HepG2 (cell line): Measurements from ENCODE around the gene TROAP. TPM values are rescaled to one million over a fixed set of nuclear protein-coding genes. Genes with fewer than 3 reads are reported as not detected.

Experiments
- ARNTL ChIP-seq: sonication (generic); formaldehyde crosslinking; IDR thresholded peaks from 2 replicates; pipeline ENCODE4 v1.4.0; 2020; ENCODE audit warnings: mild to moderate bottlenecking, missing genetic modification reagents
- ATAD3A ChIP-seq: sonication (generic); formaldehyde crosslinking; IDR thresholded peaks from 2 replicates; pipeline ENCODE4 v1.4.0; 2020; ENCODE audit warnings: missing genetic modification reagents
- CBX2 ChIP-seq, 2 experiments: fragments of 200-600 bp in 1 of 2; sonication (generic); formaldehyde crosslinking in 1 of 2; IDR thresholded peaks; 2 replicates each; pipeline versions ENCODE4 v1.7.0 to v1.8.1; 2018 to 2022; ENCODE audit warnings: low read depth in 2 of 2, low read length in 1 of 2, mild to moderate bottlenecking in 1 of 2, missing genetic modification reagents in 1 of 2
- ESRRA ChIP-seq: sonication (generic); formaldehyde crosslinking; IDR thresholded peaks from 2 replicates; pipeline ENCODE4 v1.5.1; 2020; ENCODE audit warnings: mild to moderate bottlenecking, low read depth, missing genetic modification reagents
- ETV6 ChIP-seq: sonication (generic); formaldehyde crosslinking; conservative IDR thresholded peaks from 2 replicates; pipeline ENCODE4 v1.4.0; 2020; ENCODE audit warnings: missing genetic modification reagents
- GATAD2A ChIP-seq: IDR thresholded peaks from 2 replicates; pipeline ENCODE4 v1.6.1; 2016
- HOXA3 ChIP-seq: sonication (generic); formaldehyde crosslinking; IDR thresholded peaks from 2 replicates; pipeline ENCODE4 v1.5.0; 2020; ENCODE audit warnings: missing genetic modification reagents
- HOXA7 ChIP-seq: sonication (generic); formaldehyde crosslinking; IDR thresholded peaks from 2 replicates; pipeline ENCODE4 v1.8.1; 2022; ENCODE audit warnings: mild to moderate bottlenecking, missing genetic modification reagents, moderate library complexity
- MBD4 ChIP-seq: IDR thresholded peaks from 2 replicates; pipeline ENCODE4 v1.6.1; 2012; ENCODE audit warnings: low read length, inconsistent platforms, borderline replicate concordance
- NCOA1 ChIP-seq: sonication (generic); formaldehyde crosslinking; IDR thresholded peaks from 2 replicates; pipeline ENCODE4 v1.9.0; 2021; ENCODE audit warnings: missing genetic modification reagents
- NFKB2 ChIP-seq: sonication (generic); formaldehyde crosslinking; IDR thresholded peaks from 2 replicates; pipeline ENCODE4 v1.4.0; 2020; ENCODE audit warnings: missing genetic modification reagents, borderline replicate concordance
- PLSCR1 ChIP-seq: sonication (generic); formaldehyde crosslinking; IDR thresholded peaks from 2 replicates; pipeline ENCODE4 v1.5.0; 2020; ENCODE audit warnings: missing genetic modification reagents, mild to moderate bottlenecking, borderline replicate concordance
- RFXAP ChIP-seq: sonication (generic); formaldehyde crosslinking; IDR thresholded peaks from 2 replicates; pipeline ENCODE4 v1.4.0; 2020; ENCODE audit warnings: missing genetic modification reagents, borderline replicate concordance
- SNAI1 ChIP-seq: sonication (generic); formaldehyde crosslinking; IDR thresholded peaks from 2 replicates; pipeline ENCODE4 v1.5.0; 2020; ENCODE audit warnings: mild to moderate bottlenecking, missing genetic modification reagents, borderline replicate concordance
- TFAP4 ChIP-seq: sonication (generic); IDR thresholded peaks from 2 replicates; pipeline ENCODE4 v1.6.1; 2016; ENCODE audit warnings: low read depth, borderline replicate concordance
- ZNF235 ChIP-seq: sonication (generic); formaldehyde crosslinking; IDR thresholded peaks from 2 replicates; pipeline ENCODE4 v1.8.1; 2023; ENCODE audit warnings: mild to moderate bottlenecking, missing genetic modification reagents, borderline replicate concordance
- ZNF350 ChIP-seq: sonication (generic); formaldehyde crosslinking; IDR thresholded peaks from 2 replicates; pipeline ENCODE4 v1.4.0; 2020; ENCODE audit warnings: mild to moderate bottlenecking, low read depth, missing genetic modification reagents, borderline replicate concordance
- ZNF501 ChIP-seq: sonication (generic); formaldehyde crosslinking; IDR thresholded peaks from 2 replicates; pipeline ENCODE4 v1.5.1; 2020; ENCODE audit warnings: mild to moderate bottlenecking, moderate library complexity, missing genetic modification reagents
- ZNF510 ChIP-seq: sonication (generic); formaldehyde crosslinking; IDR thresholded peaks from 2 replicates; pipeline ENCODE4 v1.4.0; 2020; ENCODE audit warnings: low read depth, mild to moderate bottlenecking, missing genetic modification reagents
- ZNF549 ChIP-seq: sonication (generic); formaldehyde crosslinking; IDR thresholded peaks from 2 replicates; pipeline ENCODE4 v1.5.0; 2020; ENCODE audit warnings: missing genetic modification reagents
- ZNF574 ChIP-seq: sonication (generic); formaldehyde crosslinking; IDR thresholded peaks from 2 replicates; pipeline ENCODE4 v1.4.0; 2020; ENCODE audit warnings: missing genetic modification reagents
- ZSCAN21 ChIP-seq: sonication (generic); formaldehyde crosslinking; IDR thresholded peaks from 2 replicates; pipeline ENCODE4 v1.8.0; 2022; ENCODE audit warnings: mild to moderate bottlenecking, missing genetic modification reagents, moderate library complexity, borderline replicate concordance
- ZSCAN29 ChIP-seq: sonication (generic); formaldehyde crosslinking; conservative IDR thresholded peaks from 2 replicates; pipeline ENCODE4 v1.4.0; 2020; ENCODE audit warnings: mild to moderate bottlenecking, missing genetic modification reagents
- ZSCAN5A ChIP-seq: sonication (generic); formaldehyde crosslinking; IDR thresholded peaks from 2 replicates; pipeline ENCODE4 v1.8.0; 2022; ENCODE audit warnings: mild to moderate bottlenecking, missing genetic modification reagents, borderline replicate concordance
- polyA plus RNA-seq, 8 experiments: library from polyadenylated mRNA; depleted of rRNA in 3 of 8; stranded (reverse) in 7 of 8; unstranded in 1 of 8; fragments of >200 nt; fragmentation: Illumina TruSeq in 4 of 8; extraction: Trizol in 4 of 8; gene quantifications; 2 replicates each; pipeline versions ENCODE4 v1.2.1 to v1.2.3, GENCODE V29; 2011 to 2016; ENCODE audit warnings: low read depth in 4 of 8, missing spikeins in 1 of 8, mixed read lengths in 1 of 8; ENCODE audit not compliant: insufficient read depth in 1 of 8
- total RNA-seq, 5 experiments: library from RNA; depleted of rRNA; stranded (reverse); fragments of >200 nt; fragmentation: Illumina TruSeq; extraction: Trizol; gene quantifications; 2 replicates each; pipeline ENCODE4 v1.2.3, GENCODE V29; 2016; ENCODE audit warnings: low read depth in 1 of 5

The TROAP gene
- total and polyA plus RNA-seq, 2 of the 13 experiments (the other 11 are each of a cell fraction or from before 2014, with no cell fraction given): 22.5 to 30.9 TPM

- TF ChIP-seq ZSCAN5A (CRISPR knock-in tag) (no peak), ZNF235 (no peak), ZNF510 (CRISPR knock-in tag) (no peak), ZNF350 (peak; percentile 73), ARNTL (CRISPR knock-in tag) (no peak), ZSCAN21 (CRISPR knock-in tag) (no peak; the same call in 1 of the 2 replicates), GATAD2A (0 out of 2 replicates have a peak, but pooled peaks have one; percentile 27), PLSCR1 (CRISPR knock-in tag) (no peak), ETV6 (CRISPR knock-in tag) (no peak), RFXAP (CRISPR knock-in tag) (peak; percentile 78; the same call in 1 of the 2 replicates), ZNF549 (no peak), CBX2 (IDR thresholded peaks at IDR 0.05; ENCODE audit: low read depth, low read length) (no peak), CBX2 (CRISPR knock-in tag; IDR thresholded peaks at IDR 0.05; ENCODE audit: low read depth) (no peak), ESRRA (peak; percentile 59; the same call in 1 of the 2 replicates), ZNF574 (peak; percentile 51), HOXA7 (no peak), NFKB2 (CRISPR knock-in tag) (no peak), HOXA3 (peak; percentile 40), SNAI1 (no peak), MBD4 (no peak), ZSCAN29 (CRISPR knock-in tag) (no peak), NCOA1 (CRISPR knock-in tag) (no peak), ZNF501 (CRISPR knock-in tag) (peak; percentile 67), TFAP4 (no peak), ATAD3A (CRISPR knock-in tag) (no peak)
Measured at GRCh38 chr12:49366652-49367380, 43.8 kb downstream of the TROAP start (continued).
